SK-N-MC (cell line): ENCODE data around the gene ZNF324B.

Experiments
- EZH2 ChIP-seq: fragments of 200-600 bp; sonication (generic); IDR thresholded peaks from one replicate; pipeline ENCODE4 v1.6.1; 2017; ENCODE audit warnings: antibody characterized with exemption
- POLR2AphosphoS5 ChIP-seq: IDR thresholded peaks from 2 replicates; pipeline ENCODE4 v1.6.1; 2012; ENCODE audit warnings: mild to moderate bottlenecking, low read depth, low read length, borderline replicate concordance

DNA sequence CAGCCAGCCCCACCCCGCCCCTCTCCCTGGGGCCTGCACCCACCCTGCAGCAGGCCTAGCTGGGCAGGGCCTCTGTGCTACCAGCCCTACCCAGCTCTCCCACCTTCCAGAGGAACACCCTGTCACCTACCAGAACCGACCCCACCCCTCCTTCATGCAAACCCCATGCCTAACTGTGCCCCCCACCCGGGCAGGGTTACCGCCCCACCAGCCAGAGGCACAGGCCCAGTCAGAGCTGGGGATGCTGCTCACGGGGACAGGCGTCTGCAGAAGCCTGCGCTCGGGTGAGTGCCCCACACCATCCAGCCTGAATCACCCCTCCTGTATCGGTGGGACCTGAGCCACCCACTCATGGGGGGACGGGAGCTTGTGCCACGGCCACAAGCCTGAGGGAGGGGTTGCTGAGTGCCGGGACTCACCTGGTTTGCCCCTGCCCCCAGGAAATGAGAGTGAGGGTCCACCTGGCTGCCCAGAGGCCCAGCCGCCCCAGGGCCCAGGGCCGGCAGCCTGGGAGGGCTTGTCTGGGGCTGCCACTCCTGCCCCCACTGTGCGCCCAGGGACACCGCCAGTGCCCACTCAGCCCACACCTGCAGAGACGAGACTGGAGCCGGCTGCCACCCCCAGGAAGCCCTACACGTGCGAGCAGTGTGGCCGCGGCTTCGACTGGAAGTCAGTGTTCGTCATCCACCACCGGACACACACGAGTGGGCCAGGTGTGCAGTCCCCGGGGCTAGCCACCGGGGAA, 28.5 kb downstream of the ZNF324B start:
- no peak for TF ChIP-seq EZH2
- no peak for TF ChIP-seq POLR2AphosphoS5
